Measurements from ENCODE around the gene ADARB2.

ADARB2 gene

DNA sequence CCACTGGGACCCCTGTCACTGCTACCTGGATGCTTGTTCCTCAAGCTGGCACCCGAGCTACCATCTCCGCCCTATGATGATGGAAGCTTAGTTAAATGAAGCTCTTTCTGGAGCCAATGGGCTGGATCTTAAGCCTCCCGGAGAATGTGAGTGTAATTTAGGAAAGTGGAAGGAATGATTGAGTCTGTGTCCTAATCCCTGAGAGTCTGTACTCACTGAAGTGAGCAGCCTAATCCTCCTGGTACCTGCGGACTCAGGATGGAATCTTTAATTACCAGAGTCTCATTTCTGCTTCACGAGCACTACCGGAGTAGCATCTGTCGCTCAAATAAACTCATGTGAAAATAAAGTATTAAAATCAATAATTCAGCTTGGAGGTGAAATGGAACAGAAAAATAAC, 425.6 kb downstream of the ADARB2 start:
- DNase-seq (ENCODE audit: low spot score), result no peak

DNA sequence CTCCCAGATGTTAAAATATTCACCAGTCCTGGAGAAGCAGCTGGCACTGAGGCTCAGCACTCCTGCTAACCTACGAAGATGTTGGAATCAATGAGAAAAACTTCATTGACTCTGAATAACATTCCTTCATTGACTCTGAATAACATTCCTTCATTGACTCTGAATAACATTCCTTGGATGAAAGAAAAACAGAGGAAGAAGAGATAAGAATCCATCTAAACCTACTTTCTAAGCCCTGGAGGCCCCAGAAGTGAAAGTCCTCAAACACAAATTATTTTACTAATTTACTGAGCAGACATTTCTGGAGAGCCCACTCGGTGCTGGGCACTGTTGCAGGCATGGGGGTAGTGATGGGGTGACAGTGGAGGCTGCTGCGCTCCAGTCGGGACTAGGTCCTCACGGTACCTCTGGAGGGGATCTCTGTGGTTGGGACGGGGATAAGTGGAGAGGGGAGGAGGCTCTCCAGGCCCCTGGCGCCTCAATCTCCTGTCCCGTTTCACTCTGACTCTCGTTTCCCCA, 427.0 kb downstream of the ADARB2 start:
- DNase-seq (ENCODE audit: low spot score), result no peak

DNA sequence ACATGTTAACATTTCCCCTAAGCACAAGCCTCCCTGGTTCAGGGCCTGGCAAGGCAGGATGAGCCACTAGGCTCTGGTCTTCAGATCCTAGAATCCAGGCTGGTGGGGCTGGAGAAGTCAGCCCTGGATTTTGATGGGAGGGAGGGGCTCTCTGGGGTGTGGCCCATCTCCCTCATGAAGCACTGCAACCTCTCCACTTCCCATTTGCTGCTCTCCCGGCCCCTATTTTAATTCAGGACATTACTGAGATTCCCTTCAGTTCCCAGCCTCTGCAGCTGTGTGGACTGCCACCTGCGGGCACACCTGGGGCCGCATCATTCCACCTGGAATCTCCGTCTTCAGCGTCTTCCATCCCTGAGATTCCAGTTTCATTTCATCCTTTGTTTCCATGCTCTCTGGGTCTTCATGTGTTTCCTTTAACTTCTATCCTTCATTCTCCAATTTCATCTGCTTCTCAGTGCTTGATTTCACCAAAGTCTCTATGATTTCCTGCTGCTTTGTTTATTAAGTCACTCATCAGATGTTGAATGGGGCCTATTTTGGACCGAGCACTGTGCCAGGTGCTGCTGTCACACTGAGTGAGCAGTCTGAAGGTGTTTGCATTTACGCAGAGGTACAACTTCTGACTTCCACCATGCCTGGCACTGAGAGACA, 427.6 kb downstream of the ADARB2 start:
- no peak for DNase-seq (ENCODE audit: low spot score)

DNA sequence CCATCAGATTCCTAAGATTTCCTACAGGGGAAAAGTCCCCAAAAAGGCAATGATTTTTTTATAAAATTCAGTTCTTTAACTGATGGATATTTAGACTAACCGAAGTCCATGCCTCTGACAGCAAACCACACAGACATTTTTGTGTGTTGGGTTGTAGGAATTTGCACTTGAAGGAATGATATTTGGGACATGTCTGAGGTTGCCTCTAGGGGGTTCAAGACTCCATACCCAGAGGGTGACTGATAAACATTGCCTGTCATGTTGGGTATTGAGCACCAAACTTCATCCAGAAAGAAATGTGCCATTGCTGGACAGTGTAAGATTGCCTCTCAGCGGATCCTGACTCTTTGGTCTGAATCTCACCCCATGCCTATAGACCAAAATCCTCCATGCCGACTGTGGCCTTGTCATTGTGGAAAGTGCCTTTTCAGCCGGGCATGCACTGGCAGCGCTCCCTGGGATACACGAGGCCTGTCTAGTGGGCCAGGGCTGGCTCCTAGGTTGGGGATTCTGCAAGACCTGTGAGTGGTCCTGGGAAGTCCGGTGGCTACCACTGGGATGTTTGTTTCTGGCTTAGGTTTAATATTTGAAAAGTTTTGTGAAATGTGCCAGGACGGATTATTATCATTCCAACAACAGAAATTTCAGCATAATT, 428.2 kb downstream of the ADARB2 start:
- no peak for DNase-seq (ENCODE audit: low spot score)

DNA sequence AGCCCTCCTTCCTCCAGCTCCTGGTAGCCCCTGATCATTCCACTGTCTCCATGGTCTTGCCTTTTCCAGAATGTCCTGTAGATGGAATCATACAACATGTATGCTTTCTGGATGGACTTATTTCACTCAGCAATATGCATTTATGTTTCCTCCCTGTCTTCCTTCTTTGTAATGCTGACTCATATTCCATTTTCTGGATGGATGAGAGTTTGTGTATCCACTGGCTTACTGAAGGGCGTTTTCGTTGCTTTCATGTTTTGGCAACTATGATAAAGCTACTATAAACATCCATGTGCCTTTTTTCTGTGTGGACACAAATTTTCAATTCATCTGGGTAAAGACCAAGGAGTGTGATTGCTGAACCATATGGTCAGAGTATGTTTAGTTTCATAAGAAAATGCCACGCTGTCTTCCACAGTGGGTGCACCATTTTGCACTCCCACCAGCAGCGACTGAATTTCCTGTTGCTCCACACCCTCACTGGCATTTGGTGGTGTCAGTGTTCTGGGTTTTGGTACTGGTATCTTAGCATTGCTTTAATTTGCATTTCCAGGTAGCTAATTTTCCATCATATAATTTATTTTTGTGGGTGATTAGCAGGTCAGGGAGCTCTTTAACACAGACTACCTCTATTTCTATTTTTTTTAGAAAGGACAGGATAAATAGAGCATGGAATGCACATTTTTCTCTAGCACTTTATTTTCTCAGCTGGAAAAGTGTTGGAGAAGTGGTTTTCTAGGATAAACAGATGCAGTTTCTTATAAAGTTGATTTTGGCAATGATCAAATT, 429.0 kb downstream of the ADARB2 start:
- no peak for DNase-seq (ENCODE audit: low spot score)

DNA sequence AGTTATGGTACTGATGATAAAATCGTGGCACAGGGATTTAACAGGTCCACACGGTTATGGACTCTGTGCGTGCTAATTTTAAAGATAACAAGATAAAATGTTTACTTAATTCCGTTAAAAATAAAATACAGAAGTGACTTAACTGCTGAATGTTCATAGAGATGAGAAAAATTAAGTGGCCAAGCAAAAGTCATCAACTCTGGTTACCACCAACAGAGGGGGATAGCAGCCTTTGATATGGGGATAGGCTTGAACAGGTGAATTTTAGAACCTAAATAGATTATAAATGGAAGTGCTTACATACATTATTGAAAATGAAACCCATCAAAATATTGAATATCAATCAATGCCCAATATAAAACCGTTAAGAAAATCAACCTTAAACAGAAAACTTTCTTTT, 436.2 kb downstream of the ADARB2 start:
- DNase-seq (ENCODE audit: low spot score), result no peak

DNA sequence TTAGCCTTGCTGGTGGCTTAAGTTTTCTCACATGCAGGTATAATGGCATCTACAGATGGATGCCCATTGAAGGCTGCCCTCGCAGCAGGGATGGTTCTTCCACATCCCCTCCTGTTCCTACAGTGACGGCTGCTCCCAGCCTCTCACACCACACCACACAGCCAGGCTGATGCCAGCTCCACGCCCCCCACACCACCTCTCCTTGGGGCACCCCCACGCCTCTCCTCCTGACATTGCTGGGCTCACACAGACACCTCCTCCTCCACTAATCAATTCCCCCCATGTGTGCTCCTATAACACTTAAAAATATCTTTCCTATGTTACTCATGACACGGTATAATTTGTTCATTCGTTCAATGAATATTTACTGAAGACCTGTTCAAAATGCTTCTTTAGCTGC, 437.1 kb downstream of the ADARB2 start:
- DNase-seq (ENCODE audit: low spot score), result no peak

DNA sequence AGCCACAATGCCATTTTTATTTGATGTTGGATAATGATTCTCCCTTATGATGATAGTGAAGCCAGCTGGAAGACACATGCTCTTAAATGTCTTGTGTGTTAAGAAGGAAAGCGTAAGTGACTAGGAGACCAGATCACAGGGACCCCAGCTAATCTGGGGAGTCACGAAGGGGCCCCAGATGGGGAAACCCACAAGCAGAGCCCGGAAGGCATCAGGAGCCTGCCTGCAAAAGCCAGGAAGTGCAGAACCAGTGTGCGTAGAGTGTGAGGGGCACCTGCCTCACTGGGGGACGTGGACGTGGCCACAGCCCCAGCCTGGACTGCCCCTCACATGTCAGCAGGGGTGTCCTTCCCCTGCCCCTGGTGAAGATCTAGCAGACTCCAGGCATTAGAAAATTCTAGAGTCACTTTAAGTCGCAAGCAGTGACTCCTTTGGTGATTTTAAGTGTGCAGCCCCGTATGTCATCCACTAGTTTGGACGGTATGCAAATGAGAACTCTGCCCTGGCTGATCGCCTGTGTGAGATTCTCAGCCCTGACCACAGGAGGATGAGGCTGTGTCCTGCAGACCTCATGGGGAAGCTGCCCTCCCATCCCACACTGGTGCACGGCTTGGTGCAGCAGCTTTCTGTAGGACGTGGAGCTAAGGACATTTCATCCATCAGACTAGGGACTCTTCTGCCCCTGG, 438.1 kb downstream of the ADARB2 start:
- DNase-seq (ENCODE audit: low spot score), result no peak

DNA sequence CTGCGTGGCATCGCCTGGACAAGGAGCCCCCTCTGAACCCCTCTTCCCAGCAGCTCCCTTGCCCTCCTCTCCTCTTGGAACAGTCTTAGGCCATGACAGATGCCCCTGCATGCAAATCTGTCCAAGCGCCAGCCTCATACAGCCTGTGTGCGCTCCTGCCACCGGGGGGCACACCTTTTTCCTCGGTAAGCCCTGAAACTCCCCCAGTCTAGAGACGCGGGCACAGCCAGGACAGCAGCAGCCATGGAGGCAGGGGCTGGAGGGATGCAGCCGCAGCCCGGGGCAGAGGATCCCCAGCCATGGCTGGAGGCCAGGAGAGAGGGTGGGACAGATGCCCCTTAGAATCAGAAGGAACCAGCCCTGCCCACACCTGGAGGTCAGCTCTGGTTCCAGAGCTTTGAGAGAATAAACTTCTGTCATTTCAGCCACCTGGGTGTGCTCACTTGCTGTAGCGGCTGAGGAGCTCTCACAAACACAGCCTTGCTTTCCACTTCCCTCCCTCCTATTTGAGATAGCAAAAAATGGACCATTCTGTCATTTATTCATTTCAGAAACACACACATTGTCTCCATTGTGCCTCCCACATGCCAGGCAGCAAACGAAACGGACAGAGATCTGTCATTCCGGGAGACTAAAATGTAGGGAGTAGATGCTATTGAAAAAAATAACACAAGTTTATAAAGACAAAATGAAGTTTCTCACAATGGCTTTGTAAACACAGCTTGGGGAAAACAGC, 439.6 kb downstream of the ADARB2 start:
- no peak for DNase-seq (ENCODE audit: low spot score)

DNA sequence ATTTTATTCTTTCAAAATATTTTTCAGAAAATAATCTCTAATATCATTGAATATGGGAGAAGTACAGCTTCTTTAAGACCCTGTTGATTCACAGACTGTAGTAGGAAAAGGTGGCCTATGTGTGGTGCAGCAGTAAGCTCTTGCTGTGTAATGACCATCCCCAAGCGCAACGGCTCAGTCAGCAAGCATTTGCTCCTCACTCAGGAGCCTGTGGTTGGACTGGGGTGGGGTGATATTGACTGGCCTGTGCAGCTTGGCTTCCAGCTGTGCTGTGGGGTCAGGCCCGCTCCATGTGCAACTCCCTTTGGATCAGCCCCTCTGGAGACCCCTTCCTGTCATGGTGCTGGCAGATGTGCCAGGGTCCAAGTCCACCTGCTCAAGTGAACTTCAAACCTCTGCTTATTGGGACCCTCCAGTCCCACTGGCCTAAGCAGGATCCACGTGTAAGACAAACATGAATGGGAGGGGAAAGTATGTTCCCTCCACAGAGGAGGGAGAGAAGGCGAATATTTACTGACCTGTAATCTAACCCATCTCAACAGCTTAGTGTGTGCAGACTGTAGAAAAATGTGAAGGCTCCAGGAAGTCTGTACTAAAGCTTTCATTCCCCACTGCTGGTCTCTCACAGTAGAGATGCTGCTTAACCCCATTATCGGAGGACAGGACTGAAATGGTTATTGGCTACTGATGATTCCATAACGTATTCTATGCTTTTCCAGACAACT, 441.4 kb downstream of the ADARB2 start:
- no peak for DNase-seq (ENCODE audit: low spot score)

DNA sequence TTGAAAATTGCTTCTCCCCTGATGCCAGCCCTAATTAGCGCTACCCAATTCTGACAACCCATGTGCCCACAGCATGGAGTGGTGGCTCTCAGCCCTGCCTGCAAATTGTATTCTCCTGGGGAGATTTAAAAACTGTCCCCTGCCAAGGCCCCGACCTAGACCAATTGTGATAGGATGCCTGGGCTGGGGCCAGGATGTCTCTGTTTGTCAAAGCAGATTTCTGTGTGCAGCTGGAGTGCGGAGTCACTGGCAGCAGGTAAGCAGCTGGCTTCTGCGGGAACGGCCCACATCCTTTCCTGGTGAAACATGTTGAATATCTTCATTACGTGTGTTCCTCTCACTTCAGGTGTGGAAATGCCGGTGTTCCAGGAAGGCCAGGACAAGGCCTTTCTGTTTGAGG, 442.6 kb downstream of the ADARB2 start:
- DNase-seq (ENCODE audit: low spot score), result no peak

DNA sequence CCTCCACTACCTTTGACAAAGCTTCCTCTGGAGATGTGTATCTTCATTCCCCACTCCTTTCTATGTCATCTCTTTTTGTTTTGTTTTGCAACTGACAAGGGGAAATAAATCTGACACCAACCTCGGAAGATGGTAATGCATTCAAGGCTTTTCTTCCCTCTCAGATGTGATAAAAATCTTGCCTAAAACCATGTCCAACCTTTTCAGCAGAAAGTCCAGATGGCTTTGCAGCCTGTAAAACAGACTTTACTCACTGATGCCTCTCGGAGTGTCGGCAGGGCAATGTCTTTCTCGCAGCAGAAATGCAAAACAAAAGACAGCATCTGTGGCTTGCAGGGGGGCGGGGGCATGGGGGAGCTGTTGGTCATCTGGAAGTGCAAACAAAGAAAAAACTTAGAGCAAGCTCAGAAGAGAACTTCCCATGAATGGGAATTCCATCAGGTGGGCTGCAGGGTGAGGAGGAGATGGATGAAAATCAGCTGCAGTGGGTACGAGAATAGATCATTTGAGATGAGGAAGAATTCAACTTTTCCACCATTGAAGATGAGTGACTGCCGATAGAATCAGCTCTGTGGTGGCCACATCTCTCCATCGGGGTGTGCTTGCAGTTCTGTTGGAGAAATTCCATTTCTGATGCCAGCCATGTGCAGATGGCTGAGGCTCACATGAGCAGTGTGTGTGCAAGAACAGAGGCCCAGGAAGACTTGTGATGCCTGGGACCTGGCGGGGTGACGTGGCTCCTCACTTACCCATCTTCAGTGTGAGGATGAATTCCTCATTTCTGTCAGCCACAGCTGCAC, 443.5 kb downstream of the ADARB2 start:
- DNase-seq (ENCODE audit: low spot score), result no peak

DNA sequence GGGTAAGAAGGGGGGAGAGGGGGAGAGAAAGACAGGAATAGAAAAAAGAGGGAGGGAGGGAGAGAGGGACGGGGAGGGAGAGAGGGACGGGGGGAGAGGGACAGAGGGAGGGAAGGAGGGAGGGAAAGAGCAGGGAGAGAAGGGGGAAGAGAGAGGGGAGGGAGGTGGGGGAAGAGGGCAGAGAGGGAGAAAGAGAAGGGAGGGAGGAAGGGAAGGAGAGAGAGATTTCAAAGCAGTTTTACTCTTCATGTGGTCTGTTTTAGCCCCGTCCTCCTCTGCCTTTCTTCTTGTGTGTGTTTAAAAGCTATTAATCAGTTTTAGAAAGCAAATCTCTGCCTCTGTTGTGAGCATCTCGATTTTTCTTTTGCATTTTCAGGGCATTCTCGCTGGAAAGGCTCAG, 444.2 kb downstream of the ADARB2 start:
- no peak for DNase-seq (ENCODE audit: low spot score)

DNA sequence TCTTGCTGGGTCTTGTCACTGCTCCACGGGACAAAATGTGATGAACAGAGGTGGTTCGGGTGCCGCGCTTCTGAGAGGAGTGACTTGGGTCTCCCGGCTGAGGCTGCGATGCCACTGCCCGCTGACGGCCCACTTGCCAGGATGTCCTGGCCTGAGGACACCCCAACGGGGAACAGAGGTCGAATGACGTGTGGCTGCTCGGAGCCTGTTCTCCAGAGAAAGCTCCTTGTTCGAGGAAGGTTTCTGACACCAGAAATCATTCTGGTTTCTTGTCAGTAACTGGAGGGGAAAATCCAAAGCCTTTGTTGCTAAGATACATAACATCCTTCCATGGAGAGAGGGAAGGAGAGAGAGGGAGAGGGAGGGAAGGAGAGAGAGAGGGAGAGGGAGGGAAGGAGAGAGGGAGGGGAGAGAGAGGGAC, 444.7 kb downstream of the ADARB2 start:
- no peak for DNase-seq (ENCODE audit: low spot score)

DNA sequence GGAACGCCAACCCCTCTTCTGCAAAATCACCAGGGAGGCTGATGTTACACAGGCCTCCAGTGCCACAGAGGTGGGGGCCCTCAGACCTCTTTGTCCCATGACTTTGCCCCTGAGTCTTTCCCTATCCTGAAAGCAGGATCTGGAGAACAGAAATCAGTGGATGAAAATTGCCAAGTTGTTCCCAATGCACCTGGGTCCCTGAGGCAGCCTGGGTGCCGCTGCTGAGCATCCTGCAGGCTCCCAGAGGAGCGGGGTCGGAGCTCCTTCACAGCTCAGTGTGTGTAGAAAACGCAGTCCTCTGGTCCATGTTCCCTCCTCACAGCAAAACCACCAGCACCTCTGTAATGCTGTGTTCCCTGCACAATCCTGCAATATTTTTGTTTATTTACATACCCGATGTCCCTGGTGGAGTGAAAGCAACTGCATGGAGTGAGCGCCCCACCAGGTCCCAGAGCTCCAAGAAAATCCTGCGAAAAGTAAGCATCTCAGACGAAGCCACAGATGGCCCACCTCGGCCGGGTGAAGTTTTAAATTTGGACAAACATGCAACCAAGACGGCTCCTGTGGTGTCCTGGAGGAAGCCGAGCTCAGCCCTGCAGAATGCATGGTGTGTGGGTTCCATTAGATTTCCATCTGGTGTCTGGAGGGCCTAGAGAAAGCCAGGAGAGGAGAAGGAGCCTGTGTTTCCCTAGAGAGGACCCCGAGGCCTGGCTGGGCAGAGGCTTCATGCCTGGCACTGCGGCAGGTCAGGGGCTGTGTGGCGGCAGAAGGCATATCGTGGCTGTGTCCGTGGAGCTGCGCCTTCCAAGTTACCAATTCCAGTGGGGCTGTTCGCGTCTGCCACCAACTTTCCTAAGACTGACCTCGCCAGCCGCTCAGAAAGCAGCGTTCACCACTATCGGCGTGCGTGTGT, 445.9 kb downstream of the ADARB2 start:
- no peak for DNase-seq (ENCODE audit: low spot score)

DNA sequence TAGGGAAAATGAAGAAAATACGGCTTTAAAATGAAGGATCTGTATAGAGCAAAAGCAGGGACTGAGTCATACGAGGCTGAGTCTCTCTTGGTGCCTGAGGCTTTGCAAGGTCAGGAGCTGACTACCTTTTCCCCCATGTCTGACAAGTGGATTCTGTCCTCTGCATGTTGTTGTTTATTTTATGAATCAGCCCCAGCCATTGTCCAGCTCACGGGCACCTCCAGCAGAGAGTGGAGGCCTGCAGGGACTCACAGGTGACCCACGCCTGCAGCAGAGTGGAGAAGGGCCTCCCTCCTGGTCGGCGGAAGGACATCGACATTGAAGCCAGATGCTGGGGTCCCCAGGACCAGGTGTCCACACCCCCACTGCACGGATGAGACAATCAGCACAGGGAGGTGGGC, 447.3 kb downstream of the ADARB2 start:
- no peak for DNase-seq (ENCODE audit: low spot score)

DNA sequence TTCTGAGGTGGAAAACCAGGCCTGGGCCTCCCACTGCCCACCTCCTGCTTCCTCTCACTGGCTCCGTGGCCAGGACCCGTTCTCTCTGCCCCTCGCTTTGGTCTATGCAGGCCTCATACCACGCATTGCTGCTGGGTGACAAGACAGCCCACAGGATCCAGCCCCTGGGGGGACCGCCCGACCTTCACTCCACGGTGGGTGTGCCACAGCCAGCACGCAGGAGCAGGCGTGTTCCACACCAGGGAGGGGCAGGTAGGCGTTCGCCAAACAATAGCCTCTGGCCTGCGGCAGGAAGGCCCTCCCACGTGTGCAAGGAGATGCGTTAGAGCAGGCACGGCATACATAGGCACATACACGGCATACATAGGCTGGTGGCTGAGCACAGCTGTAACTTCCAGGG, 447.7 kb downstream of the ADARB2 start:
- no peak for DNase-seq (ENCODE audit: low spot score)

DNA sequence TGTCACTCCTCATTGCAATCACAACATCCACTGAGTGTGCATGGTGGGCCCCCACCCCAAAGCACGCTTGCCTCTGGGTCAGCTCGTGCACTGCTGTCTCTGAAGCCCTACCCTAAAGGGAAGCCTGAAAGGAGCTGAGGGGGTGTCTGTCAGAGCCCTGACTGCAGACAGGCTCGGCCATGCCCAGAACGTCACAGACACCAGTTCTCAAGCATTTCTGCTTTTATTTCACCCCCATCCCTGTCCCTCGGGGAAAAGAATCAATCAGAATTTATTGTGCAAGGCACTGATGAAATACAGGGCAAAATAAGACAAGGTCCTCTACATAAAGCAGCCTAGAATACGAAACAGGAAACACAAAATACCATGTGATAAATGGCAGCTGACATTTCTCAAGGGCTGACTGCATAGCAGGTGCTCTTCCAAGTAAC, 449.3 kb downstream of the ADARB2 start:
- no peak for DNase-seq (ENCODE audit: low spot score)

DNA sequence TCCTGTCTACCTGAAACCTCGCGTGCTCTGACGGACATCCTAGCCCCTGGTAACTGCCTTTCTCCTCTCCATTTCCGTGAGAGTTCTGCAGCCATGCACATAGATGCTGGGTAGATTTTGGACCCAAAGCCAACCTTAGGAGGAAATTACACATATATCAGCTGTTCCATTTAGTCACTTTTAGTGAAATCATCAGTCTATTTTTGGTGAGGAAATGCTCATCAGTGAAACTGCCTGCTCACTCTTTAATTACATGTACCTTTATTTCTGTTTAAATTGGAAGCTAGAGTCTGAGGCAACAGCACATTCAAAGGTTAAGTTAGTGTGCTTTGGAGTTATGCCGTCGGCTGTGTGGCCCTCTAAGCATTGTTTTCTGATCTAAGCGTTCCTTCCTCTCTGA, 449.8 kb downstream of the ADARB2 start:
- no peak for DNase-seq (ENCODE audit: low spot score)

Measured in LoVo (cell line).